ENCODE results near the gene GSE1.

GSE1 gene

GRCh38 chr16:85582229-85582991, 30.7 kb upstream of the GSE1 start:
- ChIA-PET POLR2A (no interaction called here), CTCF (interaction anchor here (0.5 to 1.3 kb wide), 4 partner anchors 28 to 161 kb away, joined by 3 to 7 read pairs (median 4); no protein-coding TSS in a partner anchor)
- Histone ChIP-seq H3K4me3 (ENCODE audit: low read depth, low read length) (no peak overlapping the region), H3K36me3 (ENCODE audit: control insufficient read depth in 2 of 2, insufficient read depth in 1 of 2, low read length in 2 of 2) (no peaks in the 10 kb centered on the region), H3K4me1 (ENCODE audit: control insufficient read depth, insufficient read depth, low read length) (no peaks in the 10 kb centered on the region), H3K9me3 (ENCODE audit: control insufficient read depth, insufficient read depth, low read depth, low read length) (no peaks in the 10 kb centered on the region), H3K27ac (ENCODE audit: extremely low read depth, low read depth, low read length) (no peak overlapping the region)
- no peak for TF ChIP-seq ZNF600 (tag by site-specific recombination; IDR thresholded peaks at IDR 0.05)
- no peak for TF ChIP-seq ZNF529 (tag by site-specific recombination; IDR thresholded peaks at IDR 0.05; ENCODE audit: insufficient replicate concordance)
- TF ChIP-seq ZNF37A (tag by site-specific recombination; IDR thresholded peaks at IDR 0.05): no peak
- no peak for TF ChIP-seq ZNF391 (tag by site-specific recombination; IDR thresholded peaks at IDR 0.05; ENCODE audit: borderline replicate concordance, low read depth)
- no peak for TF ChIP-seq TRIM28 (IDR thresholded peaks at IDR 0.05; ENCODE audit: borderline replicate concordance, low read length)
- TF ChIP-seq ZNF133 (tag by site-specific recombination; IDR thresholded peaks at IDR 0.05): no peak
- TF ChIP-seq MYNN (tag by site-specific recombination; IDR thresholded peaks at IDR 0.05; ENCODE audit: borderline replicate concordance): no peak
- TF ChIP-seq HIC1 (tag by site-specific recombination; IDR thresholded peaks at IDR 0.05): no peak
- TF ChIP-seq ZNF211 (tag by site-specific recombination; IDR thresholded peaks at IDR 0.05; ENCODE audit: low read depth): no peak
- no peak for TF ChIP-seq ZNF610 (tag by site-specific recombination; IDR thresholded peaks at IDR 0.05; ENCODE audit: borderline replicate concordance)
- no peak for TF ChIP-seq ZFP69B (tag by site-specific recombination; IDR thresholded peaks at IDR 0.05)
- TF ChIP-seq ZNF626 (tag by site-specific recombination; IDR thresholded peaks at IDR 0.05): no peak
- TF ChIP-seq ZXDB (tag by site-specific recombination; IDR thresholded peaks at IDR 0.05): no peak
- no peak for TF ChIP-seq PATZ1 (tag by site-specific recombination; IDR thresholded peaks at IDR 0.05)

- Histone ChIP-seq H3K4me1 (ENCODE audit: control insufficient read depth, insufficient read depth, low read length) (no peaks in the 10 kb centered on the region), H3K36me3 (ENCODE audit: control insufficient read depth in 2 of 2, insufficient read depth in 1 of 2, low read length in 2 of 2) (no peaks in the 10 kb centered on the region), H3K4me3 (ENCODE audit: low read depth, low read length) (no peak overlapping the region), H3K27ac (ENCODE audit: extremely low read depth, low read depth, low read length) (no peak overlapping the region), H3K9me3 (ENCODE audit: control insufficient read depth, insufficient read depth, low read depth, low read length) (no peaks in the 10 kb centered on the region)
- POLR2A ChIA-PET: no interaction called here
- TF ChIP-seq MEIS1 (CRISPR knock-in tag; IDR thresholded peaks at IDR 0.05; ENCODE audit: borderline replicate concordance): no peak
- no peak for TF ChIP-seq KLF1 (tag by site-specific recombination; IDR thresholded peaks at IDR 0.05)
- no peak for TF ChIP-seq ZNF645 (tag by site-specific recombination; IDR thresholded peaks at IDR 0.05)
- CTCF ChIA-PET: interaction anchor here (0.6 kb wide), 1 partner anchor 9 kb away, joined by 3 read pairs; no protein-coding TSS in a partner anchor
Measured at GRCh38 chr16:85583491-85584181, 29.5 kb upstream of the GSE1 start.
